ENCODE results near the gene APOL1. TPM values are rescaled to one million over a fixed set of nuclear protein-coding genes. Genes with fewer than 3 reads are reported as not detected.

The APOL1 gene
- total and polyA plus RNA-seq, 10 of the 15 experiments (the other 5 are each of a cell fraction or from before 2014, with no cell fraction given) = 9.0 to 42.0 (median 17.6) TPM

GRCh38 chr22:36237462-36238372 lies 15.2 kb upstream of the APOL1 start (continued):
- TF ChIP-seq SP1 (IDR thresholded peaks at IDR 0.05; ENCODE audit: low read depth, low read length) (no peak), ATF3 (IDR thresholded peaks at IDR 0.05; ENCODE audit: borderline replicate concordance, extremely low read depth, low read depth, low read length) (no peak), CREB1 (IDR thresholded peaks at IDR 0.05; ENCODE audit: low read depth) (no peak), RAD21 (IDR thresholded peaks at IDR 0.05; ENCODE audit: insufficient read depth, low read depth, low read length) (no peak), SMARCA5 (IDR thresholded peaks at IDR 0.05) (no peak), IKZF1 (conservative IDR thresholded peaks at IDR 0.05) (0 out of 2 replicates have a peak, but pooled peaks have one; percentile 19), WRNIP1 (IDR thresholded peaks at IDR 0.05; ENCODE audit: borderline replicate concordance, low read depth, low read length) (no peak), ZBTB40 (IDR thresholded peaks at IDR 0.05; ENCODE audit: borderline replicate concordance) (no peak), HDGF (IDR thresholded peaks at IDR 0.05) (0 out of 2 replicates have a peak, but pooled peaks have one; percentile 37), ZSCAN29 (IDR thresholded peaks at IDR 0.05) (no peak), CEBPZ (IDR thresholded peaks at IDR 0.05; ENCODE audit: low read depth, low read length) (no peak), SREBF2 (IDR thresholded peaks at IDR 0.05; ENCODE audit: low read length) (no peak), EED (IDR thresholded peaks at IDR 0.05; ENCODE audit: low read depth) (0 out of 2 replicates have a peak, but pooled peaks have one; percentile 13)
- TF ChIP-seq, protein P1, sequence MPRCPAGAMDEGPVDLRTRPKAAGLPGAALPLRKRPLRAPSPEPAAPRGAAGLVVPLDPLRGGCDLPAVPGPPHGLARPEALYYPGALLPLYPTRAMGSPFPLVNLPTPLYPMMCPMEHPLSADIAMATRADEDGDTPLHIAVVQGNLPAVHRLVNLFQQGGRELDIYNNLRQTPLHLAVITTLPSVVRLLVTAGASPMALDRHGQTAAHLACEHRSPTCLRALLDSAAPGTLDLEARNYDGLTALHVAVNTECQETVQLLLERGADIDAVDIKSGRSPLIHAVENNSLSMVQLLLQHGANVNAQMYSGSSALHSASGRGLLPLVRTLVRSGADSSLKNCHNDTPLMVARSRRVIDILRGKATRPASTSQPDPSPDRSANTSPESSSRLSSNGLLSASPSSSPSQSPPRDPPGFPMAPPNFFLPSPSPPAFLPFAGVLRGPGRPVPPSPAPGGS (IDR thresholded peaks at IDR 0.05; ENCODE audit: borderline replicate concordance, insufficient read depth, low read depth, low read length, poor library complexity, severe bottlenecking) = no peak
- TF ChIP-seq, protein P2, sequence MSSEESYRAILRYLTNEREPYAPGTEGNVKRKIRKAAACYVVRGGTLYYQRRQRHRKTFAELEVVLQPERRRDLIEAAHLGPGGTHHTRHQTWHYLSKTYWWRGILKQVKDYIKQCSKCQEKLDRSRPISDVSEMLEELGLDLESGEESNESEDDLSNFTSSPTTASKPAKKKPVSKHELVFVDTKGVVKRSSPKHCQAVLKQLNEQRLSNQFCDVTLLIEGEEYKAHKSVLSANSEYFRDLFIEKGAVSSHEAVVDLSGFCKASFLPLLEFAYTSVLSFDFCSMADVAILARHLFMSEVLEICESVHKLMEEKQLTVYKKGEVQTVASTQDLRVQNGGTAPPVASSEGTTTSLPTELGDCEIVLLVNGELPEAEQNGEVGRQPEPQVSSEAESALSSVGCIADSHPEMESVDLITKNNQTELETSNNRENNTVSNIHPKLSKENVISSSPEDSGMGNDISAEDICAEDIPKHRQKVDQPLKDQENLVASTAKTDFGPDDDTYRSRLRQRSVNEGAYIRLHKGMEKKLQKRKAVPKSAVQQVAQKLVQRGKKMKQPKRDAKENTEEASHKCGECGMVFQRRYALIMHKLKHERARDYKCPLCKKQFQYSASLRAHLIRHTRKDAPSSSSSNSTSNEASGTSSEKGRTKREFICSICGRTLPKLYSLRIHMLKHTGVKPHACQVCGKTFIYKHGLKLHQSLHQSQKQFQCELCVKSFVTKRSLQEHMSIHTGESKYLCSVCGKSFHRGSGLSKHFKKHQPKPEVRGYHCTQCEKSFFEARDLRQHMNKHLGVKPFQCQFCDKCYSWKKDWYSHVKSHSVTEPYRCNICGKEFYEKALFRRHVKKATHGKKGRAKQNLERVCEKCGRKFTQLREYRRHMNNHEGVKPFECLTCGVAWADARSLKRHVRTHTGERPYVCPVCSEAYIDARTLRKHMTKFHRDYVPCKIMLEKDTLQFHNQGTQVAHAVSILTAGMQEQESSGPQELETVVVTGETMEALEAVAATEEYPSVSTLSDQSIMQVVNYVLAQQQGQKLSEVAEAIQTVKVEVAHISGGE (CRISPR knock-in tag; IDR thresholded peaks at IDR 0.05) = no peak
